ENCODE results near the gene PPCS.

Gene PPCS

DNA sequence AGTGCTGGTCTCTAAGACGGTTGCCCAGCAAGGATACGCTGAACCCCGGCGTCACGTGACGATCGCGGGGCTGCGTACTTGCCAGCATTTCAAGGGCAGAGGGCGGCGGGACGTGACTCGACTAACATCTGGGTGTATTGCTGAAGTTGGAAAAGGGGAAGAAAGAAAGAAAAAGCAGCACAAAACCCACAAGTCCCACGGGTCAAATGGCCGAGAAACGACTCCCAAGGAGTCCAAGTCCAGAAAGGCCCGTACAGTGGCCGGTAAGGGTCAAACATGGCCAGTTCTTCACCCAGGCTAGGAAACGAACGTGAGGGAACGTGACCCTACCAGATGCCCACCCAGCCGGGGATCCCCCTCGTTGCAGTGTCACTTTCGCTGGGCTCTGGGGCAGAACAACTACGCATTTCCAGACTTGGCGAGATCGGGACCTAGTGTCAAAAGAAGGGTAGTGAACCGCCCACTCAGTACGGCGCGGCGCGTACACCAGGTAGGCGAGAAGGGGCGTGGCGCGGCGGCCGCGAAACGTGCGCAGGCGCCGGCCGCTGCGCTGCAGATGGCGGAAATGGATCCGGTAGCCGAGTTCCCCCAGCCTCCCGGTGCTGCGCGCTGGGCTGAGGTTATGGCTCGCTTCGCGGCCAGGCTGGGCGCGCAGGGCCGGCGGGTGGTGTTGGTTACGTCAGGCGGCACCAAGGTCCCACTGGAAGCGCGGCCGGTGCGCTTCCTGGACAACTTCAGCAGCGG is at the start of gene PPCS, which contains the start of gene ZMYND12:
Gene PPCS, plus strand, starts transcription at position 534 of the 744 bp plus-strand sequence. Its CDS starts 23 bp downstream, at position 557.
Gene ZMYND12, minus strand, starts transcription at position 13 of the 744 bp plus-strand sequence. CDS start 25 bp downstream, outside the sequence.
- DNase-seq, result peak in 55 of 56 donors; percentile 54 to 92 (median 82)

DNA sequence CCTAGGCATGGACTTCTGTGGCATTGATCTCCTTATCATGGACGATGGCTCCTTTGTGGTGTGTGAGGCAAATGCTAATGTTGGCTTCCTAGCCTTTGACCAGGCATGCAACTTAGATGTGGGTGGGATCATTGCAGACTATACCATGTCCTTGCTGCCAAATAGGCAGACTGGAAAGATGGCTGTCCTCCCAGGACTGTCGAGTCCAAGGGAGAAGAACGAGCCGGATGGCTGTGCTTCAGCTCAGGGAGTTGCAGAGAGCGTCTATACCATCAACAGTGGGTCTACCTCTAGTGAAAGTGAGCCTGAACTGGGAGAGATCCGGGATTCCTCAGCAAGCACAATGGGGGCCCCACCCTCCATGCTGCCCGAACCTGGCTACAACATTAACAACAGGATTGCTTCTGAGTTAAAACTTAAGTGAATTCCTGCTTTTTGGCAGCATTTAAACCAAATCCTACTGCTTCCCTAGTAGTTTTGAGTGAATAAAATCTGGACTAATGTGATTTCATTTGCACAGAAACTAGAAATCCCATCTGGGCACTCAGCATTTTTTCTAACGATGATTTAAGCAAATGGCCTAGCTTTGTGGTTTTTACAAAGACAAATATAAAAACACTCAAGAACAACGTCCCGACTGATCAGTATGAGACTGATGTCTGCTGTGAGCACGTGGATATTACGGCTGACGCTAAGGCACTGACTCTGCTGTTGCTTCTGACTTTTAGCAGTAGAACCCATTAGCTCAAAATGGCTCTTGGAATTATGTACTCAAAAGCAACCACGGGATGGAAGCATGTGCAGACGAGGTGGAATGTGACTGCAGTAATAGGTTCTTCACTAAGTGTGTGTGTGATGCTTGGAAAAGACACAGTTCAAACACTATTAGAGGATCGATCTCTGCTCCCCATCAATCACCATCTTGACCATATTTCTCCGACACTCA is 41.5 kb upstream of the PPCS start:
- DNase-seq, result no peak

DNA sequence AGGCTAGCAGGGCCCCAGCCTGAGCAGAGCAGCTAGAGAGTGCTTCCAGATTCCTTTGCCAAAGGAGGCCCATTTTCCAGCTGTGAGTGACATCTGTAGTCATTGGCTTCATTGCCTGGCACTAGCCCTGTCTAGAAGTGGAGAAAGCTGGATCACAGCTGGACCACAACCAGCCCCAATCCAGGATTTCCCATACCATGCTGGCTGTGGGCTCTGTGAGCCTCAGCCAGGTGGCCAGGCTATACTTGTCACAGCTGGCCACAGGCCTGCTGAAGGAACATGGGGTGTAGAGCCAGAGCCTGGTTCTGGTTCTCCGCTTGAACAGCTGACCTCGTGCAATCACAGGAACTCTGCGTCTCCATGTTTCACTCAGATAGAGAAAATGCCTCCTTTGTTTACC is 39.2 kb upstream of the PPCS start:
- DNase-seq, result no peak

DNA sequence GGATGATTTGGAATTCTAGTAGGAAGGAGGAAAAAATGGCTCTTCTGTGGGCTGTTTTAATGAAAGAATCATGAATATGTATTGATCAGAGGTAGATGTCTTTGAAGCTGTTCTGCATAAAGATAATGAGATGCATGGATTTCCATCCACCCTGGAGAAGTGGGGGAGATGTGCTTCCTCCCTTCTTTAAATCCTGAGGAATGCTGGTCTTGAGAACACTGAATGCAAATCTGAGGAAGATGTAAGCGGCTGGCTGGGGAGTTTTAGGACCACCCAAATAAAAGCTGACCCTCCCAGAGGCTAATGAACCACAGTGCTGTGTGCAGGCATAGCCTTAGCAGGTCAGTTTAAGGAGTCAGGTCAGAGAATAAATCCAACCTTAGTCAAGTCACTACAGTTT is 37.8 kb upstream of the PPCS start:
- DNase-seq, result no peak

DNA sequence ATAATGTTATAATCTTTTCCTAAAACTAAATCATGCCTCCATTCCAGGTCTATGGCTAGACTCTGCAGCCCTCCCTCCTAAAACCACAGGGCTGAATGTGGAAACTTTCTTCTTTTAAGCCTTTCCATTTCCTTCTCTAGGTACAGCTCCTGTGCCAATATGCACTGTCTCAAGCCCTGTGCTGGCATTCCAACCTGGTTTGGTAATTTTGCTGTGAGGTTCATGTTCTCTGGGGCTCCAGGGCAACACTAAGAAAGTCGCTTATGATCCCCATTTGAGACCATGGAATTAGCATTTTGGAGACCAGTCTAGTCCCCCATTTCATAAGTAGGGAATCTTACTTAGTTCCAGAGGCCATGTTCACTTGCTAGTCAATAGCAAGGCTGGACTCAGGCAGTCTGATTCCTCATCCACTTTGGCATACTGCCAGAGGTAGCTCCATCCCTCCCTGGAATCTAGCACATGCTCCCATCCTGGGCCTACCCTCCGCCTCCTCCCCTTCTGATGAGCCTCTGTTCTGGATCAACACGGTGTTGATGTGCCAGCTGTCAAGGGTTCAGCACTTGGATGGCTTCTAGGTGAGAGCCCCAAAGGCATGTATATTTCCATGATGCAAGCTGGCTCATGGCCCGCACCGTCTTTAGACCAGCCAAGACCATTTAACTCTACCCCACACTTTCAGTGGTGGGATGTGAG is 37.1 kb upstream of the PPCS start:
- peak in 2 of 56 donors; percentile 3 to 54 for DNase-seq

DNA sequence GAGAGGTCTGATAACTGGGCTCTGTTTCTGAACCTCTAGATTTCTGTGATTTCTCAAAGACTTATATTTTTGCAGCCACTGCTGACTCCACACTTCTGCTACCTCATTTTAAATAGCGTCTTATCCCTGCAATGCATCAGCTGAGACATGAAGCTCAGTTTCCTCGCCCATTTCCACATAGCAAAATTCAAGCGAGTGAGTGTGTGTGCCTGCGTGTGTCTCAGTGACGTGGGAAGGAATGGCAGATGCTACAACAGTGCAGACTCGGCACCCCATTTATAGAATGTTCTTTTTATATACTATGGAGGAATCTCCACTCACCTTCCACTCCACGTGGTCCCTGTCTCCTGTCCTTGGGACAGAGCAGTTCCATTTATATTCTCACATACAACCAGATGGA is 36.2 kb upstream of the PPCS start:
- peak in 14 of 56 donors; percentile 6 to 43 (median 16) for DNase-seq

DNA sequence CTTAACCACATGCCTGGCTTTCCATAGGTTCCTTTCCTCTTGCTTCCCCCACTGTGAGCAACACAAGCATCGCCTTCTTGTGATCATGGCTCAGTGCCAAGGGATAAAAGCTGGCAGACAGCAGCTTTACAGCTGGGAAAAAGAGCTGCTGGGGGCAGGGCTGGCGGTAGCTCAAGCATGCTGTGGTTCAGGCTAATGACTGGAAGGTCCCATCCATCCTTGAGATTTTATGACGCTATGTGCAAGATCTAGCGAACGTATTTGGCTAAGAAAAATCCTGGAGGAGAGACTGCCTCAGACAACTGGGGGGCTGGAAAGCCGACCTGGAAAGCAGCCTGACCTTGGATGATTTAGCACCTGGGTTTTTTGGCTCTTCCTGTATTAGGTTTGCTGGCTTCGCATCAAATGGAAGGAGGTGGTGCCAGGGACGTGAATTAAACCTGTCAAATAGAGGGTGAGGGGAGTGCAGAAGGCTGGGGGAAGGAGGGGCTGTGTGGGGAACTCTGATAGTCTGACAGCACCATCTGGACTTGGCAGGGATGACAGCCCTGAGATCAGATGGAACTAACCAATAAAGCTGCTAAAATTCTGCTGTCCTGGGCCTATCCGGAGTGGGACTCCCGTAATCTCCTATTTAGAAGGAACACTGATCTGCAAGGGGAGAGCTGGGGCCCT is 35.3 kb upstream of the PPCS start:
- DNase-seq, result peak in 38 of 56 donors; percentile 2 to 73 (median 32)

DNA sequence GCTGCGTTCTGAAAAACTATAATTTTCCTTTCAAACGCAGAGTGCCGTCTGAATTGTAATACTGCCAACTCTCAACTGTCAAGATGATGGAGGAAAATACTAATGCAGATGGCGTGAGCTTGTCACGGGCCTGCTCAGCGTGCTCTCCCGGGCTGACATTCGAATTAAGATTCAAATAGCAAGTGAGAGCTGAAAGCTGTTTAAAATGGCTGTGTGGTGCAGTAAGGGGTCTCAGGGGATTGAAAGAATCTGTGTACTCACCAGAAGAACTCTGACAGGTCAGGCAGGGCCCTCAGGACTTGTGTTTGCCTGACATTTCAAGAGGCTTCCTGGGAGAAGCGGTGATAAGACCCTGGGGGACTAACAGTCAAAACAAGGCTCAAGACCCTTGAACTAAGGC is 33.6 kb upstream of the PPCS start:
- peak in 6 of 56 donors; percentile 2 to 28 (median 15) for DNase-seq

DNA sequence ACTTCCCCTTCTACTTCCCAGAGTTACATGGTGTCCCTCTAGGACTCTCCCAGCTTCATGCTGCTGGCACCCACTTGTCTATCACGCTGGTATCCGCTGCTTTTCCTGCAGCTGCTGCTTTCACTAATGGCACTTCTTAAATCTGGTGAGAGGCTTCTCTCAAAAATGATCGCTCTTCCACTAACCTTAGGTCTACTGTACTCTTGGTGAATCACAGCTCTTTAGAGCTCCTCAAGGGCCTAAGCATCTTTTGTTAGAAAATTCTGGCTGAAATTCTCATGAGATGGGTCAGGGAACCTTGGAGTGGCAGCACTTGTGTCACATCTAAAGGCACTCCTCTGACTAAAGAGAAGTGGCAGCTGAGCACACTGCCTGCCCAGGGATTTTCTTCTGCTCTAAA is 32.7 kb upstream of the PPCS start:
- DNase-seq, result no peak

DNA sequence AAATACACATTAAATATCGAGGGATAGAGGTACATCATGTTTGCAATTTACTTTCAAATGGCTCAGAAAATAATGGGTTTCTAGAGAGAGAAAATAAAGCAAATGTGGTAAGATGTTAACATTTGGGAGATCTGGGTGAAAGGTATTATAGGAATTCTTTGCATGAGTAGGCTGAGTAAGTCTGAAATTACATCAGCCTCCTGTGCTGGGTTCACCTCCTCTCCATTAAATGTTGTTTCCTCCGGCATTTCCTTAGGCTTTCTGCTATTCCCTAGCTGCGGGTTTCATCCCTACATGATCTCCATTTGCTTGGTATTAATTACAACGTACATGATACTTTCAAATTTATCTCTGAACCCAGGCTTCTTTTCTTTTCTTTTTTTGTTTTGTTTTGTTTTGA is 32.1 kb upstream of the PPCS start:
- no peak for DNase-seq

DNA sequence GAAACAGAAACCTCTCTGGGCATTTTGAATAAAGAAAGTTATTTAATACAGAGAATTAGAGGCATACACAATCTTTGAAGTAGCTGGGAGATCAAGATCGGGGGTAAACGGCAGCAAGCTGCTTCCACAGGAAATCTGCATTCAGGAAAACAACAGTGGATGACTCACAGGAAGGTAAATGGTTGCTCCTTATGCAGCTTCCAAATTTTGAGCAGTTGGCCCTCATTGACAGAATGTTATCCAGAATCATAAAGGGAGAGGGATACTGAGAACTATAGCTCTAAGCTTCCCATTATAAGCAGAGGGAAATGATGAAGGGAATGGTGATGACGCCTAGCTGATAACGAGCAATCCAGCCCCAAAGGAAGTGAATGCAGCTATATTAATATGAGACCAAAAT is 29.1 kb upstream of the PPCS start:
- no peak for DNase-seq

DNA sequence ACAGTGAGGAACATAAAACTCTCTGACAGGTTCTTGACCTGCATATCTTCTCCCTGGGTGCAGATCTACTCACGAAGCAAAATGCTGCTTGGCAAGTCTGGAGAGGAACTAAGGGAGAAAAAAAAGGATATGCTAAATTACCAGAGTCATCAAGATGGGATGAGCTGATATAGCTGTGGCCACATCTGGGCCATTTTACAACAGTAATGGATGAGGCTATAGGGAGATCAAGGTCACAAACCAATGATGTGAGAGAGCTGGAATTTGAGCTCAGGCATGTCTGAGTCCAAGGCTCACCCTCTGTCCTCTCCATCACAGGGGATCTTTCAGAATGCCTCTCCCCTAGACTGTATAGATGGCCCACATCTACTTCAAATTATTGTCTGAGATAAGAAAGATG is 26.7 kb upstream of the PPCS start:
- no peak for DNase-seq

DNA sequence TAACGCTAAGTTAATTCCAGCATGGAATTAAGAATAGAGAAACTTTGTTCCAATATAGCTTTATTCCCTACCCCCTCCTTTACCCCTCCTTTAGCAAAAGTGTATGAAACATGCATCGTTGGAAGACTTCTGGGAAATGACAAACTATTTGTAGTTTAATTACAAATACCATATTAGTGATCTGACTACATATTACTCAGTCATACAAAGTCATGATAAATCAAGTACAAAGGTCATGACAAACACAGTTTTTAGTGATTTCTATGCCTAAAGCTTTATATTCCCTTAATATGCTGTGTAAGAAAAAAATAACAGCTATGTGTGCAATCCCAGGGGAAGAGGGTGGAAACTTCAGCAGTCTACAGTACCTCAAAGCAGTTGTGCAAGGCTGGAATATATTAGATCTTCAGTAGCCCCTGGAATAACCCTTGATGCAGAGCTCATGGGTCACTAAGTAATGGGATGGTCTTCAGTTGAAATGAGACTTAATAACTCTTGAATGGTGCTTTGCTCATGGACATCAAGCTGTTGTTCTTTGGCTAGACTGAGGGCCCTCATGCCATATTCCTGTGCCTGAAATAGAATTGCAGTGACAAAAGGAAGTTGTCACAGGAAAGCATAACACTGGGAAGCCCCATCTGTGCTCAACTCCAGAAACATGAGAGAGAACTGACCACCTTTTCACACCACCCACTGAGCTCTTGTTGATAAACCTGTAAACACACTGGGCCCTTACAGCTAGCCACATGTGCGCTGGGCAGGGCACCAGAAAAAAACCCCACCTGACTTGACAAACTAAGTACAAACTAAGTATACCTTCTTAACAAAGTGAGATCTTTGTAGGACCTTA is 25.8 kb upstream of the PPCS start:
- DNase-seq, result no peak

DNA sequence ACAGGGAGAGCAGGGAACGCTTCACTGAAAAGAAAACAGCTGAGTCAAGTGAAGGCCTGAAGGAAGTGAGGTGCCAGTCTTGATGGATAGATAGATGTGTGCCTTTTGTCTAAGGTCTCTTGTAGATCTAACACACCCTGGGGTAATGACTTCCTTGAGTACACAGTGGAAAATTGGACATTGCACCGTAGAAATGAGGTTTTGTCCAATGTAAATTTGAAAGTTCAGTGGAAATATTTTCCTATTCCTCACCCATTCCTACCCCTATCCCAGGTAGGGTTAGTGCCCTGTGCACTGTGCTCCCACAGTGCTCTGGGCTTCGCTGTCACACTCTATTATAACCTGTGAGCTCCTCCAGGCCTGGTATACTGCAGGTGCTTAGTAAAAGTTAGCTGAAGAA is 24.8 kb upstream of the PPCS start:
- DNase-seq, result no peak

DNA sequence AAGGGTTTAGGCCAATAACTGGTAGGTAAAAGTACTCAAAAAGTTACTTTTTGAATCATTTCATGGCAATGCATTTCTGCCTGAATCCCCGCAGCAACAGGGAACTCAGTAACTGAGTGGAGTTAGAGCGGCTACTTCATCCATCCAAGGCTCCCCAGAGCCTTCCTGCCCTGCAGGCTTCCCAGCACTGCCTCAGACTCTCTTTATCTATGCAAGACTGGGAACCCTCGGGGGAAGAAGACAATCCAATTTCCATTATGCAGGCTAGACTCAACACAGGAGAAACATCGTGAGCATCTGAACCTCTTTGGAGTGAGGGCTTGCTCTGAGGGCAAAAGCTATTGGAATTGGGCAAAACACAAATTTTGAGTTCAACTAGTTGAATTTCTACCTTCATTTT is 23.6 kb upstream of the PPCS start:
- DNase-seq, result no peak

DNA sequence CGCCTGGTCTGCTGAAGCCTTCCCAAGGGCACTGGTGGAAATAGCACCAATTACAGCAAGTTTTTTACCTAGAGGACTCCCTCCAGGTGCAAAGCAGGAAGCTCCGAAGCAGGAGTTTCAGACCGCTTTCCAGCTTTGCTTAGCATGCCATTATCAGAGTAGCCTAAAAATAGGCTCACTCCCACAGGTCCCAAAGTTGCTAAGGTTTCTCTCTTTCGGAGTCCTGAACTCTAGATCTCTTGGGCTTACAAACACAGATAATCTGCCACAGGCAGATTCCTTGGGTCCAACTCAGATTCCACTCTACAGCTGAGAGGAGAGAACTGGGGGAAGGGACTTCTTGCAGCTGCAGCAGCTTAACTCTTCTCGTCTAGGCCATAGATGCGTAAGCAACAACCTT is 23.0 kb upstream of the PPCS start:
- no peak for DNase-seq

DNA sequence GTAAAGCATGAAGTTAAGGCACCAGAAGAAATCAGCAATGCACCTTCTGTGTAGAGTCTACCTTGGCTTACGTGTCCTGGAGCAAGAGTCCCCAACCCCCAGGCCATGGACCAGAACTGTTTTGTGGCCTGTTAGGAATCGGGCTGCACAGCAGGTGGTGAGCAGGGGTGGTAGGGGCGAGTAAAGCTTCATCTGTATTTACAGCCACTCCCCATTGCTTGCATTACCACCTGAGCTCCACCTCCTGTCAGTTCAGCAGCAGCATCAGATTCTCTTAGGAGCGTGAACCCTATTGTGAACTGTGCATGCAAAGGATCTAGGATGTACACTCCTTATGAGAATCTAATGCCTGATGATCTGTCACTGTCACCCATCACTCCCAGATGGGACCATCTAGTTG is 22.0 kb upstream of the PPCS start:
- DNase-seq, result no peak

DNA sequence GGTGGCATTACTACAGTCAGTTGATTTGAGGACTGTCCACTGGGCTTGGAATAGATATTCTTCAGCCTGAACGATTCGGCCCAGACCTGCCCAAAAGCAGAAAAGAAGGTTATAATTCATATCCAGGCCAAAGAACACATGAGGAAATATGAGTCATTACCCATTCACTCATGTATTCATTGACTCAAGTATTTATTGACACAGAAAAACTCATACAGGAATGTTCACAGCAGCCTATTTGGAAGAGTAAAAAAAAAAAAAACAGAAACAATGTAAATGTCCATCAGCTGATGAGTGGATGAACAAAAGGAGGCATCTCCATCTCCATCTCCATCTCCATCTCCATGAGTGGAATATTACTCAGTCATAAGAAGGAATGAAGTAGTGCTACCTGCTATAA is 16.4 kb upstream of the PPCS start:
- DNase-seq, result no peak

DNA sequence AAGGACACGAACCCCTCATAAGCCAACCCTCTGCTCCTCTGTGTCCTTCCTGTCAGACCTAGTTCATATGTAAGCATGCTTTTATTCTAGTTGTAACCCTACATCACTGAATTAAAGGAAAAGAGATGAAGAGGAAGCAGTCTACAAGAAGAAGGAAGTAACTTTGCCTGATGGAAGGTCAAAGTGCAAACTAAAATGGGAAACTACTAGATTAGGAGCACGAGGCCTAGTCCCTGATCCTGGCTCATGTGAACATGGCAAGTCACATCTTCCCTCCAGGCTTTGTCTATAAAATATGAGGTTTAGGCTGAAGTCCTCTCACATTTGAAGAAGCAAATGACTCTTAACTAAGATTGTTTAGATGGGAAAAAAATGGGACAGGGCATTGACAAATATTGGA is 13.7 kb upstream of the PPCS start:
- DNase-seq, result no peak

DNA sequence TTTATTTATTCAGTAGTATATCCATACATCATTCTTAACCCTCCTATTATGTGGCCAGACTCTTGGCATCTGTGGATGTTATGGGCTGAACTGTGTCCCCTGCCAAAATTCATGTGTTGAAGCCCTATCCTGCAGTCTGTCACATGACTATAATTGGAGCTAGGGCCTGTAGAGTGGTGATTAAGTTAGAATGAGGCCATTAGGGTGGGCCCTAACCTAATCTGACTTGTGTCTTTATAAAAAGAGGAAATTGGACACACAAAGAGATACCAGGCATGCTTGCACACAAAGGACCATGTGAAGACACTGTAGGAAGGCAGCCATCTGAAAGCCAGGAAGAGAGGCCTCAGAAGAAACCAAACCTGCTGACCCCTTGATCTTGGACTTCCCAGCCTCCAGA is 7.1 kb upstream of the PPCS start:
- no peak for DNase-seq
